Activated naive CD4-positive, alpha-beta T cell treated with anti-CD3 and anti-CD28 coated beads for 36 hours (primary cell): ENCODE data around the gene GGPS1. TPM values are rescaled to one million over a fixed set of nuclear protein-coding genes. Genes with fewer than 3 reads are reported as not detected.
"Not testable (repeated sequence)": the region's sequence is repeated elsewhere in the genome, so short reads cannot be mapped to it uniquely, and the experiment has no call there.

Experiments
- CTCF ChIA-PET: fragments of 350-600 bp; sonication (Branson Sonifier 250); formaldehyde crosslinking; loops from one replicate; lab custom pipeline; 2021; ENCODE audit warnings: antibody characterized with exemption; lab: Charles Lee
- DNase-seq: peaks from one replicate; pipeline ENCODE4 v3.0.0-alpha.2; 2020
- H3K27ac Mint-ChIP-seq: one replicate; pipeline ENCODE4 v1.8.0; 2021; ENCODE audit warnings: mild to moderate bottlenecking, mixed read lengths
- H3K27me3 Mint-ChIP-seq: one replicate; pipeline ENCODE4 v1.8.0; 2021; ENCODE audit warnings: low read depth, mixed read lengths
- H3K36me3 Mint-ChIP-seq: one replicate; pipeline ENCODE4 v1.8.0; 2021; ENCODE audit warnings: low read depth, mixed read lengths
- H3K4me1 Mint-ChIP-seq: one replicate; pipeline ENCODE4 v1.8.0; 2021; ENCODE audit warnings: low read depth, mixed read lengths
- H3K4me3 Mint-ChIP-seq: one replicate; pipeline ENCODE4 v1.8.0; 2021; ENCODE audit warnings: mild to moderate bottlenecking, moderate library complexity, mixed read lengths
- H3K9me3 Mint-ChIP-seq: one replicate; pipeline ENCODE4 v1.8.0; 2021; ENCODE audit warnings: mixed read lengths
- intact Hi-C: fragments of 100-400 bp; cut with micrococcal nuclease; formaldehyde crosslinking; loops from one replicate; pipeline ENCODE4 v1.15.1; 2023
- total RNA-seq, 2 experiments: library from RNA; stranded (reverse); gene quantifications; one replicate each; pipeline ENCODE4 v1.2.3, GENCODE V29; 2021

Gene GGPS1
- total RNA-seq, 2 experiments from 2014 or later, result 35.3 to 36.9 TPM

DNA sequence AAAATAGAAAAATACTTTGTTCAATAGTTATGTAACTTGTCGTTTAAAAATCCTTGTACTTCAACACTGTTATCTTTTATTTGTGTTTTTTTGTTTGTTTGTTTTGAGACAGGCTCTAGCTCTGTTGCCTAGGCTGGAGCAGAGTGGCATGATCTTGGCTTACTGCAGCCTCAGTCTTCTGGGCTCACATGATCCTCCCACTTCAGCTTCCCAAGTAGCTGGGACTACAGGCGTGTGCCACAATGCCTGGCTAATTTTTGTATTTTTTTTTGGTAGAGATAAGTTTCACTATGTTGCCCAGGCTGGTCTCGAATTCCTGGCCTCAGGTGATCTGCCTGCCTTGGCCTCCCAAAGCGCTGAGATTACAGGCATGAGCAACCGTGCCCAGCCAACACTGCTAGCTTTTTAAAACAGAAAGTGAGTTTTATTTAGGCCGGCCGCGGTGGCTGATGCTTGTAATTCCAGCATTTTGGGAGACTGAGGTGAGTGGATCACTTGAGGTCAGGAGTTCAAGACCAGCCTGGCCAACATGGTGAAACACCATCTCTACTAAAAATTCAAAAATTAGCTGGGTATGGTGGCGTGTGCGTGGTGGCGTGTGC is 49.9 kb downstream of the GGPS1 start:
- H3K27me3 Mint-ChIP-seq, H3K4me1 Mint-ChIP-seq, H3K4me3 Mint-ChIP-seq, DNase-seq, H3K27ac Mint-ChIP-seq, H3K9me3 Mint-ChIP-seq, intact Hi-C loops: not testable (repeated sequence)
- H3K36me3 Mint-ChIP-seq, result peaks cover 15% of the 10 kb centered on the region
- CTCF ChIA-PET, result interaction anchor here (1.1 kb wide), 1 partner anchor 123 kb away, joined by 3 read pairs; no protein-coding TSS in a partner anchor

DNA sequence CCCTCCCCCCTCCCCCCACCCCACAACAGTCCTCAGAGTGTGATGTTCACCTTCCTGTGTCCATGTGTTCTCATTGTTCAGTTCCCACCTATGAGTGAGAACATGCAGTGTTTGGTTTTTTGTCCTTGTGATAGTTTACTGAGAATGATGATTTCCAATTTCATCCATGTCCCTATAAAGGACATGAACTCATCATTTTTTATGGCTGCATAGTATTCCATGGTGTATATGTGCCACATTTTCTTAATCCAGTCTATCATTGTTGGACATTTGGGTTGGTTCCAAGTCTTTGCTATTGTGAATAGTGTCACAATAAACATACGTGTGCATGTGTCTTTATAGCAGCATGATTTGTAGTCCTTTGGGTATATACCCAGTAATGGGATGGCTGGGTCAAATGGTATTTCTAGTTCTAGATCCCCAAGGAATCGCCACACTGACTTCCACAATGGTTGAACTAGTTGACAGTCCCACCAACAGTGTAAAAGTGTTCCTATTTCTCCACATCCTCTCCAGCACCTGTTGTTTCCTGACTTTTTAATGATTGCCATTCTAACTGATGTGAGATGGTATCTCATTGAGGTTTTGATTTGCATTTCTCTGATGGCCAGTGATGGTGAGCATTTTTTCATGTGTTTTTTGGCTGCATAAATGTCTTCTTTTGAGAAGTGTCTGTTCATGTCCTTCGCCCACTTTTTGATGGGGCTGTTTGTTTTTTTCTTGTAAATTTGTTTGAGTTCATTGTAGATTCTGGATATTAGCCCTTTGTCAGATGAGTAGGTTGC is 53.8 kb downstream of the GGPS1 start:
- H3K4me1 Mint-ChIP-seq, CTCF ChIA-PET, DNase-seq, H3K27me3 Mint-ChIP-seq, H3K4me3 Mint-ChIP-seq, H3K9me3 Mint-ChIP-seq, H3K27ac Mint-ChIP-seq, intact Hi-C loops: not testable (repeated sequence)
- peaks cover 19% of the 10 kb centered on the region for H3K36me3 Mint-ChIP-seq

DNA sequence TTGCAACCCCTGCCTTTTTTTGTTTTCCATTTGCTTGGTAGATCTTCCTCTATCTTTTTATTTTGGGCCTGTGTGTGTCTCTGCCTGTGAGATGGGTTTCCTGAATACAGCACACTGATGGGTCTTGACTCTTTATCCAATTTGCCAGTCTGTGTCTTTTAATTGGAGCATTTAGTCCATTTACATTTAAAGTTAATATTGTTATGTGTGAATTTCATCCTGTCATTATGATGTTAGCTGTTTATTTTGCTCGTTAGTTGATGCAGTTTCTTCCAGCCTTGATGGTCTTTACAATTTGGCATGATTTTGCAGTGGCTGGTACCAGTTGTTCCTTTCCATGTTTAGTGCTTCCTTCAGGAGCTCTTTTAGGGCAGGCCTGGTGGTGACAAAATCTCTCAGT is 57.3 kb downstream of the GGPS1 start:
- DNase-seq, intact Hi-C loops: not testable (repeated sequence)

DNA sequence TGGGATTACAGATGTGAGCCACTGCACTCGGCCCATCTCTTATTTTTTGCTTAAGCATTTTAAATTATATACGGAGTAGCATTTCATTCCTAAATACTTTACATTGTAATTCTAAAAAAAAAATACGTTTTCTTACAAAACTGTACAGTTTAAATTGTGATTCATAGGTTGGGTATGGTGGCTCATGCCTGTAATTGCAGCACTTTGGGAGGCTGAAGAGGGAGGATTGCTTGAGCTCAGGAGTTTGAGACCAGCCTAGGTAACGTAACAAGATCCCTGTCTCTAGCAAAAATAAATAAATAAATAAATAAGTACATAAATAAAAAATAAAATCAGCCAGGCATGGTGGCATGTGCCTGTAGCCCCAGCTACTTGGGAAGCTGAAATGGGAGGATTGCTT is 63.5 kb downstream of the GGPS1 start:
- Mint-ChIP-seq H3K4me3 (no peak overlapping the region), H3K4me1 (no peaks in the 10 kb centered on the region), H3K9me3 (peaks cover 5% of the 10 kb centered on the region), H3K36me3 (peaks cover 5% of the 10 kb centered on the region), H3K27me3 (no peaks in the 10 kb centered on the region), H3K27ac (no peak overlapping the region)
- CTCF ChIA-PET, result interaction anchor here (0.6 to 1.8 kb wide), 3 partner anchors 24 to 848 kb away, joined by 3 to 6 read pairs (median 4); no protein-coding TSS in a partner anchor
- intact Hi-C loops, result no loop called here
- DNase-seq, result no peak

More for the DNA sequence above, 57.3 kb downstream of the GGPS1 start:
- H3K4me3 Mint-ChIP-seq, CTCF ChIA-PET, H3K4me1 Mint-ChIP-seq, H3K27me3 Mint-ChIP-seq, H3K27ac Mint-ChIP-seq: not testable (repeated sequence)
- Mint-ChIP-seq H3K36me3 (peaks cover 22% of the 10 kb centered on the region), H3K9me3 (peaks cover 12% of the 10 kb centered on the region)

Other genes starting within 250 kb of the GGPS1 start
- 100 to 1,000 TPM; 155 to 192 TPM for gene TOMM20, start 199.7 kb upstream of the GGPS1 start, total RNA-seq
- gene RBM34, start 167.3 kb upstream of the GGPS1 start, total RNA-seq, result 100 to 1,000 TPM; 104 TPM
- 10 to 100 TPM; 39.9 to 43.8 TPM for gene ARID4B, start 391 bp upstream of the GGPS1 start, total RNA-seq
- 10 to 100 TPM; 18.8 to 22.1 TPM for gene TBCE, start 38.9 kb downstream of the GGPS1 start, total RNA-seq
- 1 to 10 TPM; 8.9 to 9.6 TPM for gene B3GALNT2, start 175.9 kb downstream of the GGPS1 start, total RNA-seq